Thyroid gland (tissue), 4 donors: ENCODE results near the gene EXOC7. TPM values are rescaled to one million over a fixed set of nuclear protein-coding genes. Genes with fewer than 3 reads are reported as not detected.
A peak's percentile ranks its signal among the peaks of the same experiment; 100 is the strongest.

Experiments used
- DNase-seq, 2 donors: peaks; one replicate each; pipeline ENCODE4 v3.0.0-alpha.2; 2019
- H3K27ac ChIP-seq, 3 donors: fragments of 200-600 bp; sonication (generic); 1 replicate in 2 of 3; 2 replicates in 1 of 3; pipeline ENCODE4 v1.5.1; 2016 to 2019; ENCODE audit warnings: mild to moderate bottlenecking in 1 of 3, moderate library complexity in 1 of 3
- H3K27me3 ChIP-seq: fragments of 200-600 bp; sonication (generic); one replicate; pipeline ENCODE4 v1.5.1; 2019
- H3K36me3 ChIP-seq, 2 donors: fragments of 200-600 bp; sonication (generic); one replicate each; pipeline ENCODE4 v1.5.1; 2016 to 2019
- H3K4me1 ChIP-seq, 2 donors: fragments of 200-600 bp; sonication (generic); one replicate each; pipeline ENCODE4 v1.5.1; 2017 to 2019
- H3K4me3 ChIP-seq, 3 donors: fragments of 200-600 bp; sonication (generic); replicated peaks in 1 of 3; 1 replicate in 2 of 3; 2 replicates in 1 of 3; pipeline ENCODE4 v1.5.1; 2016; ENCODE audit warnings: mild to moderate bottlenecking in 1 of 3
- H3K9me3 ChIP-seq: fragments of 200-600 bp; sonication (generic); one replicate; pipeline ENCODE4 v1.5.1; 2017
- CTCF ChIP-seq, 6 experiments: fragments of 200-600 bp in 3 of 6; fragments of 450-650 bp in 3 of 6; sonication (generic) in 3 of 6; IDR thresholded peaks; one replicate each; pipeline ENCODE4 v1.5.1; 2016 to 2019; ENCODE audit warnings: antibody characterized with exemption in 6 of 6, mild to moderate bottlenecking in 2 of 6, inconsistent platforms in 1 of 6, moderate library complexity in 1 of 6
- POLR2A ChIP-seq, 2 donors: fragments of 450-650 bp; IDR thresholded peaks; one replicate each; pipeline ENCODE4 v1.6.1; 2017; ENCODE audit warnings: antibody characterized with exemption in 2 of 2, mild to moderate bottlenecking in 2 of 2, moderate library complexity in 1 of 2
- WGBS, 2 donors: methylation state at CpG; one replicate each; pipeline ENCODE4 v1.1.5; 2017; 5-methylcytosine and 5-hydroxymethylcytosine counted together
- intact Hi-C: fragments of 100-400 bp; cut with DNase I; formaldehyde crosslinking; loops from one replicate; pipeline ENCODE4 v1.15.1; 2023
- total RNA-seq, 4 donors: library from RNA; depleted of rRNA; stranded (reverse); fragments of >200 nt; gene quantifications; one replicate each; pipeline ENCODE4 v1.2.3, GENCODE V29; 2016

The EXOC7 gene
- total RNA-seq, 4 donors from 2014 or later, result 97.8 to 131 (median 115) TPM

GRCh38 chr17:76082326-76083251 is 21.0 kb downstream of the EXOC7 start:
- Histone ChIP-seq H3K27me3 (no peaks in the 10 kb centered on the region), H3K27ac (no peak overlapping the region), H3K4me1 (peaks cover 0 to 8% of the 10 kb centered on the region in 2 donors), H3K4me3 (no peak overlapping the region), H3K9me3 (no peaks in the 10 kb centered on the region), H3K36me3 (peaks cover 35 to 43% of the 10 kb centered on the region in 2 donors)
- no peak for DNase-seq
- TF ChIP-seq POLR2A (IDR thresholded peaks at IDR 0.05) (no peak), CTCF (IDR thresholded peaks at IDR 0.05) (no peak)
- intact Hi-C loops, result no loop called here
- WGBS, 2 donors, result 88 to 90% methylated on average over 19 to 20 of the region's 20 CpGs

- peaks cover 3% of the 10 kb centered on the region for H3K27me3 ChIP-seq
- no peaks in the 10 kb centered on the region for H3K9me3 ChIP-seq
- H3K36me3 ChIP-seq, result peaks cover 27 to 32% of the 10 kb centered on the region in 2 donors
- 85% methylated on average over 22 to 23 of the region's 27 CpGs for WGBS, 2 donors
- DNase-seq, result no peak
- no peak overlapping the region for H3K4me3 ChIP-seq
- intact Hi-C loops, result no loop called here
- TF ChIP-seq CTCF (IDR thresholded peaks at IDR 0.05), result no peak
- no peak for TF ChIP-seq POLR2A (IDR thresholded peaks at IDR 0.05)
- H3K27ac ChIP-seq, result no peak overlapping the region
- peaks cover 0 to 18% of the 10 kb centered on the region in 2 donors for H3K4me1 ChIP-seq
These were observed 22.0 kb downstream of the EXOC7 start for GRCh38 chr17:76081295-76082210.

GRCh38 chr17:76080768-76081287 is 22.8 kb downstream of the EXOC7 start:
- no peaks in the 10 kb centered on the region for H3K9me3 ChIP-seq
- H3K27ac ChIP-seq, result no peak overlapping the region
- H3K4me1 ChIP-seq, result peaks cover 3 to 26% of the 10 kb centered on the region in 2 donors
- H3K36me3 ChIP-seq, result peaks cover 23 to 25% of the 10 kb centered on the region in 2 donors
- 60 to 69% methylated on average over 5 to 6 of the region's 6 CpGs for WGBS, 2 donors
- TF ChIP-seq CTCF (IDR thresholded peaks at IDR 0.05), result no peak
- TF ChIP-seq POLR2A (IDR thresholded peaks at IDR 0.05), result no peak
- no peak overlapping the region for H3K4me3 ChIP-seq
- intact Hi-C loops, result no loop called here
- H3K27me3 ChIP-seq, result peaks cover 10% of the 10 kb centered on the region
- peak in 1 of 2 donors; percentile 11 for DNase-seq

GRCh38 chr17:76079956-76080767 is 23.4 kb downstream of the EXOC7 start:
- intact Hi-C loops, result no loop called here
- 5 to 8% methylated on average over 17 to 21 of the region's 23 CpGs for WGBS, 2 donors

More at GRCh38 chr17:76079956-76080767, 23.4 kb downstream of the EXOC7 start:
- peaks cover 16% of the 10 kb centered on the region for H3K27me3 ChIP-seq
- peaks cover 9 to 32% of the 10 kb centered on the region in 2 donors for H3K4me1 ChIP-seq
- TF ChIP-seq POLR2A (IDR thresholded peaks at IDR 0.05) (peak in 1 of 2 donors; percentile 9), CTCF (IDR thresholded peaks at IDR 0.05) (no peak)
- H3K9me3 ChIP-seq, result no peaks in the 10 kb centered on the region
- H3K36me3 ChIP-seq, result peaks cover 17 to 18% of the 10 kb centered on the region in 2 donors
- no peak overlapping the region for H3K4me3 ChIP-seq
- H3K27ac ChIP-seq, result no peak overlapping the region
- no peak for DNase-seq
